Measurements from ENCODE around the gene ANO3.

DNA sequence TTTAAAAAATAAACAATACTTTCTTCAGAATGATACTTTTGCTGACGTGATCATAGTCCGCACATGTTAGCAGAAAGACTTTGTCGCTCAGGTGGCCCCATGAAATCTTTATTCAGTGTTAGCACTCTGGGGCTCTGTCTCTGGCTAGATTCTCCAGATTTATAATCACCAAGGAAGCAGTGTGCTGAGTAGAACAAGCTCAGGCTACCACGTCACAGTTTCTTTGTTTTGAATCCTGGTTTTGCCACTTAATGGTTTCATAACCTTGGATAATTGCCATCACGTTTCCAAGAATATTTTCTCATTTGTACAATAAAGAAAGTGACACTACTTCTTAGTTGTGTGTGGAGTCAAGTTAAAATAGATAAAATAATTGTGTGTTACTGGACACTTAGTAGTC lies 244.0 kb downstream of the ANO3 start:
- TF ChIP-seq, protein P1, sequence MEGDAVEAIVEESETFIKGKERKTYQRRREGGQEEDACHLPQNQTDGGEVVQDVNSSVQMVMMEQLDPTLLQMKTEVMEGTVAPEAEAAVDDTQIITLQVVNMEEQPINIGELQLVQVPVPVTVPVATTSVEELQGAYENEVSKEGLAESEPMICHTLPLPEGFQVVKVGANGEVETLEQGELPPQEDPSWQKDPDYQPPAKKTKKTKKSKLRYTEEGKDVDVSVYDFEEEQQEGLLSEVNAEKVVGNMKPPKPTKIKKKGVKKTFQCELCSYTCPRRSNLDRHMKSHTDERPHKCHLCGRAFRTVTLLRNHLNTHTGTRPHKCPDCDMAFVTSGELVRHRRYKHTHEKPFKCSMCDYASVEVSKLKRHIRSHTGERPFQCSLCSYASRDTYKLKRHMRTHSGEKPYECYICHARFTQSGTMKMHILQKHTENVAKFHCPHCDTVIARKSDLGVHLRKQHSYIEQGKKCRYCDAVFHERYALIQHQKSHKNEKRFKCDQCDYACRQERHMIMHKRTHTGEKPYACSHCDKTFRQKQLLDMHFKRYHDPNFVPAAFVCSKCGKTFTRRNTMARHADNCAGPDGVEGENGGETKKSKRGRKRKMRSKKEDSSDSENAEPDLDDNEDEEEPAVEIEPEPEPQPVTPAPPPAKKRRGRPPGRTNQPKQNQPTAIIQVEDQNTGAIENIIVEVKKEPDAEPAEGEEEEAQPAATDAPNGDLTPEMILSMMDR (conservative IDR thresholded peaks at IDR 0.05), result no peak
- no peak for TF ChIP-seq EZH2 (IDR thresholded peaks at IDR 0.05; ENCODE audit: low read depth)

Data from PC-9 (cell line).